Posterior vena cava (tissue), 2 donors: ENCODE measurements around the gene MBOAT7. TPM values are rescaled to one million over a fixed set of nuclear protein-coding genes. Genes with fewer than 3 reads are reported as not detected.
A peak's percentile ranks its signal among the peaks of the same experiment; 100 is the strongest.

Experiments used
- DNase-seq: peaks from one replicate; pipeline ENCODE4 v3.0.0-alpha.2; 2020; ENCODE audit warnings: low spot score
- intact Hi-C, 2 donors: fragments of 100-400 bp; cut with DNase I; formaldehyde crosslinking; loops; one replicate each; pipeline versions ENCODE4 v1.14.1 to v1.14.2; 2022 to 2023
- total RNA-seq, 2 donors: library from RNA; stranded (reverse); fragmentation: NEBNext Ultra II Directional; extraction: Animal tissue kit (Norgen Biotek cat#: 25700); gene quantifications; one replicate each; pipeline ENCODE4 v1.2.1, GENCODE V29; 2021
- donor health status: DM: yes; HTN: yes; CAD: no.
- donor health status: DM: yes; HTN: yes; CAD: no.

MBOAT7 gene
- total RNA-seq, 2 donors from 2014 or later, result 29.0 to 38.6 TPM

DNA sequence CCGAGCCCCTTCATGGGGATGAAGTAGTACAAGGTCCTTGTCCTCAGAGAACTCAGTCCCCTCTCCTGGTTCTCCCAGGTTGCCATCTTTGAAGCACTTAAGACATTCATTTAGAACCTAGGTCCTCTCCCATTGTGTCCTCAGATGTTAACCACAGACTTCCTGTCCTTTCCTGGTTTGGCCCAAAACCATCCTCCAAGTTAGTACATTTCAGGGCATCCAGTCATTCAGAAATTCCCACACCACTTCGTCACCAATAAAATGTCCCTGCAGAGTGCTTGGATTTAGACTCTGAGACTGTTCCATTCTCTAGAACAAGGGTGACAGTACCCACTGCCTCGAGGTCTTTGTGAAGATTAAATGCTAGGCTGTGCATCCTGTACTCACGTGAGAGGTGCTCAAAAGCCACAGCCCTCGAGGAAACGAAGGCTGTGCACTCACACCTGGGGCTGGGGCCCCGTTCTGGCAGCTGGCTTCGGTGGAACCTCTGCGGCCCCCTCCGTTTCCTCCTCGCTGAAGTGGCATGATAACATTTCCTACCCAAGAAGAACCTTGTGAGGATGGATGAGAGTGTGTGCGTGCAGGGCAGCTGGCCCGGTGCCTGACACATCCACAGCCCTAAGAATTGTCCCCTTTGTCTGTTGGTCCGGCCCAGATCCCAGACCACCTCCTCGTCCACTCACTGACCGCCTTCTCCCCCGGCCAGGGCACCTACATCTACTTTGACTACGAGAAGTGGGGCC lies 34.6 kb downstream of the MBOAT7 start:
- intact Hi-C loops, result loop anchor here in 1 of 2 donors (10.0 kb wide), 1 partner anchor 240 kb away; no protein-coding TSS in a partner anchor
- no peak for DNase-seq

DNA sequence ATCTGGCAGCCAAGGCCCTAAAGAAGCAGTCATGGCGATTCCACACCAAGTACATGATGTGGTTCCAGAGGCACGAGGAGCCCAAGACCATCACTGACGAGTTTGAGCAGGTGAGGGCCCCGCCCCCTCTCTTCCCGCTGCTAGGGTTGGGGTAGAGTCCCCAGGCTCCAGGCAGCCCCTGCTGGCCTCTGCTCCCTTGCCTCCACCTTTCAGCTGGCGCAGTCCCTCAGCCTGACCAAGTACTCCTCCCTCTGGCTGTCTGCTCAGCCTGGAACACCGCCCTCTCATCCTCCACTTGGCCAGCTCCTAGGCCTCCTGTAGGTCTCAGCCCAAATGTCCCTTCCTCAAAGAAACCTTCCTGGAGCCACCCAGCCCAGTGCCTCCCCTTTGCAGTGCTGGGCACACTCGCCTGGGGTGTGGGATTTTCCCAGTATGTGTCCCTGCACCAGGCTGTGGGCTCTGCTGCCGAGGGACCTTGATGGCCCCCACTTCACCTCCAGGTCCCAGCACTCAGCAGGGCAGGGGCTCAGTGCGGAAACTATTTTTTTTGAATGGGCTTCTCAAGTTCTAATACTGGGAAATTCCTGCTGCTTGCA lies 35.6 kb downstream of the MBOAT7 start:
- intact Hi-C loops, result loop anchor here in 1 of 2 donors (10.0 kb wide), 1 partner anchor 239 kb away; no protein-coding TSS in a partner anchor
- no peak for DNase-seq

DNA sequence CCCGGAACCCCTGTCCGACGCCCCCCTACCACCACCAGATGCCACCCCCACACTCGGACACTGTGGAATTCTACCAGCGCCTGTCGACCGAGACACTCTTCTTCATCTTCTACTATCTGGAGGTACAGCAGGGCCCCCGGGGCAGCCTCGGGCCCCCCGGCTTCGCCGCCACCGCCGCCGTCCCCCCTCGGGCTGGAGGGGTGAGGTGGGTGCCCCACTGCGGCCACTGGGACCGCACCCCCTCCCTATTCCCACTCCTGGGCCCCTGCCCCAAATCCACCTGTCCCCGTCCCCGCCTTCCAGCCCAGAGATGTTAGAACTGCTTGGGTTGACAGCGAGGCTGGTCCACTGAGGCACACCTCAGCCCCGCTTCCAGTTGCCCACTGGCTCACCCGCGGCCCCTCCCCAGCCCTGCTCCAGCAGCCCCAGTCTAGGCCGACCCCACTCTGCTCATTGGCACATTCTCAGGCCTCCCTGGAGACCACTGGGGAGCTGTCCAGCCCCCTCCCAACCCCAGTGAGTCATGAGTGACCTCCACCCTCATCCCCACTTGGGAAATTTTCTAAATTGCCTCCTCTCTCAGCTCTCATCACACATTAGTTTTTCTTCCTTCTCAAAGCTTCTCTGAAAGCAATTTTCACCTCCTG lies 36.4 kb downstream of the MBOAT7 start:
- intact Hi-C loops, result loop anchor here in 1 of 2 donors (10.0 kb wide), 1 partner anchor 238 kb away; no protein-coding TSS in a partner anchor
- no peak for DNase-seq

DNA sequence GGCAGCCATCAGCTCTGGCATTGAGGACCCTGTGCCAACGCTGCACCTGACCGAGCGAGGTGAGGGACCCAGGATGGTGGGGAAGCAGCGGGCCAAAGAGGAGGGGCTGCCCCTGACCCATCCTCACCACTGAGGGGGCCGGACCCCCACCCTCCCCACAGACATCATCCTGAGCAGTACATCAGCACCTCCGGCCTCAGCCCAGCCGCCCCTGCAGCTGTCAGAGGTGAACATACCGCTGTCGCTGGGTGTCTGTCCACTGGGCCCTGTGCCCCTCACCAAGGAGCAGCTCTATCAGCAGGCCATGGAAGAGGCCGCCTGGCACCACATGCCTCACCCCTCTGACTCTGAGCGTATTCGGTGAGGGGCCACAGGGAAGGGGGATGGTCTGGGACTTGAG lies 37.1 kb downstream of the MBOAT7 start:
- intact Hi-C loops, result loop anchor here in 1 of 2 donors (10.0 kb wide), 1 partner anchor 237 kb away; no protein-coding TSS in a partner anchor
- DNase-seq, result no peak

DNA sequence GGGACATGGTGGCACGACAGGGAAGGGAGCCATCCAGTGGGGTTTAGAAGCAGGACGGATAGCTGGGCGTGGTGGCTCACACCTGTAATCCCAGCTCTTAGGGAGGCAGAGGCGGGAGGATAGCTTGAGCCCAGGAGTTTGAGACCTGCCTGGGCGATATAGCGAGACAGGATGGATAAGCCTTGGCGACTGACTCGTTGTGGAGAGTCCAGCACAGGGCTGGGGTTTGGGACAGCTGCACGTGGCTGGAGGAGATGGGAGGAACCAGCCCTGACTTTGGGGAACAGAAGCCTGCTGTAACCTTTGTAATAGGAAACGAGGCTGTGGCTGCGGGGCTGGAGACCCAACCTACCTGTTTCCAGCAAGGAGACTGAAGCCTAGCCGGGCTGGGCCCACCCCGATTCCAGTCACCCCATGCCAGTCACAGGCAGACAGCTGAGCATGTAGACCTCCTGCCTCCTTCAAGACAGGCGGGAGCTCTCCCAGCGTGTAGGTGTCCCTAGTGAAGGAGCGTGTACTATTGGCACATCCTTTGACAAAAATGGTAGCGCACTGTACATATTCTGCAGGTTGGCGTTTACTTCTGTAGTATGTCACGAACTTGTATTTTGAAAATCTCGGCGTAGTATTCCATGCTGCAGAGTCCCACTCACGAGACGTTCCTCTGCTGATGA lies 37.9 kb downstream of the MBOAT7 start:
- intact Hi-C loops, result loop anchor here in 1 of 2 donors (10.0 kb wide), 1 partner anchor 237 kb away; no protein-coding TSS in a partner anchor
- DNase-seq, result no peak

DNA sequence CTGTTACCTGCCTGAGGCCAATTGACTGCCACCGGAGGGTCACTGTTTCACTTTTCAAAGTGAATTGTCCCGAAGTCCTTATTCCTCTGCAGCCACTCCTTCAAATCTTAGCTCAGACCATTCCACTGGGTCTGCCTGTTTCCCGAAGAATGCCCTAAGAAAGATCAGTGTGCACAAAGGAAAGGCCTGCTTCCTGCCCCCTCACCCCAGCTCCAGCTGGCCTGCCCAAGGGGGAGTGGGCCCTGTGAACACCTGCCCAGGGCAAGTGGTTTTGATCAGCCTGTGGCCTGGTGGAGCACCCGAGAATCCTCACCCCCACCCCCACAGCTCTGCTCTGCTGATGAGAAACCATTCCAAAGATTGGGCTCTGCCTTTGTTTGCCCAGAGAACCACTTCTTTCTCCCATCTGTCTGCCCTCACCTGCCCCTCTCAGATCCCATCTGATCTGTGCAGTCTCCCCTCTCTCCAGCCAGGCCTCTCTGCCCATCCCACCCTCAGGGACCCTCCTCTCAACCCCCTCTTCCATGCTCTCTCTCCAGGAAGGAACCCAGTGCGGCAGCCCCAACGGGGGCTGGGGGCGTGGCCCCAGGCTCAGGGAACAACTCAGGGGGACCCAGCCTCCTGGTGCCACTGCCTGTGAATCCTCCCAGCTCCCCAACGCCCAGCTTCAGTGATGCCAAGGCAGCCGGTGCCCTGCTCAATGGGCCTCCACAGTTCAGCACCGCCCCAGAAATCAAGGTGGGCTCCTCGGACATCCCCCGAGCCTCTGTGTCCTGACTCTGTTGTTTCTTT lies 40.2 kb downstream of the MBOAT7 start:
- no peak for DNase-seq
- intact Hi-C loops, result no loop called here

DNA sequence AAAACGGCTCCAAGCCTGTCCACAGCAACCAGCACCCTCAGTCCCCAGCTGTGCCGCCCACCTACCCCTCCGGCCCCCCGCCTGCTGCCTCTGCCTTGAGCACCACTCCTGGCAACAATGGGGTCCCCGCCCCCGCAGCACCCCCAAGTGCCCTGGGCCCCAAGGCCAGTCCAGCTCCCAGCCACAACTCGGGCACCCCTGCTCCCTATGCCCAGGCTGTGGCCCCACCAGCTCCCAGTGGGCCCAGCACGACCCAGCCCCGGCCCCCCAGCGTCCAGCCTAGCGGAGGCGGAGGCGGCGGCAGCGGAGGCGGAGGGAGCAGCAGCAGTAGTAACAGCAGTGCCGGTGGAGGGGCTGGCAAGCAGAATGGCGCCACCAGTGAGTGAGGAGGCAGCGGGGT lies 41.2 kb downstream of the MBOAT7 start:
- intact Hi-C loops, result no loop called here

DNA sequence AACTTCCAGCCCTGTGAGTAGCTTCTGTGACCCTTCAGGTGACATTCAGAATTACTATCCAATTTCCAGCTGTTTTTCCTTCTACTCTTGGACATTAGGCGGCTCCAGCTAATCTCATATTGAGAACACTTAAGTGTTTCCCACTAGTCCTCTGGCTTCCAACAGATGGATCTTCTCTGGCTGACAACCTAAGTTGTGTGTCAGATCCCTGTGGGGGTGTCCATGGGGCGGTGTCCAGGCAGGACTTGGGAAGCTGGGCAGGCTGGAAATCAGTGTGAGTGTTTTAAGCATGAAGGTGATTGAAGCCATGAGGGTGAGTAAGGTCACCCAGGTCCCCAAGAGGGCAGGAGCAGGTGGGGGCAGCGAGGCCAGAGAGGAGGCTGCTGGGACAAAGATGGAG lies 41.7 kb downstream of the MBOAT7 start:
- intact Hi-C loops, result no loop called here
- DNase-seq, result no peak

More for the DNA sequence above, 41.2 kb downstream of the MBOAT7 start:
- DNase-seq, result no peak

DNA sequence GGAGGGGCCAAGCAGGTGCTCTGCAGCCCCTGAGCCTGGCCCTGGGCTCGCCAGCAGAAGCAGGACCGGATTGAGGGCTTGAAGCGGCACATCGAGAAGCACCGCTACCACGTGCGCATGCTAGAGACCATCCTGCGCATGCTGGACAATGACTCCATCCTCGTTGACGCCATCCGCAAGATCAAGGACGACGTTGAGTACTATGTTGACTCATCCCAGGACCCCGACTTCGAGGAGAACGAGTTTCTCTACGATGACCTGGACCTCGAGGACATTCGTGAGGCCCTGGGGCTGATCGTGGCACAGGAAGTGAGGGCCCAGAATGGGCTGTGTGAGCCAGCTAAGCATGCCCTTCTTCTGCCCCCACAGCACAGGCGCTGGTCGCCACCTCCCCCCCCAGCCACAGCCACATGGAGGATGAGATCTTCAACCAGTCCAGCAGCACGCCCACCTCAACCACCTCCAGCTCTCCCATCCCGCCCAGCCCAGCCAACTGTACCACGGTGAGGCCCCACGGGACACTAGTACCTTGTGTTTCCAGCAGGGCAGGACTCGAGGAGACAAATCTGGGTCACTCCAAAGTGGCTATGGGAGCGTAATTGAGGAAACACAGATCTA lies 43.7 kb downstream of the MBOAT7 start:
- intact Hi-C loops, result no loop called here
- no peak for DNase-seq

DNA sequence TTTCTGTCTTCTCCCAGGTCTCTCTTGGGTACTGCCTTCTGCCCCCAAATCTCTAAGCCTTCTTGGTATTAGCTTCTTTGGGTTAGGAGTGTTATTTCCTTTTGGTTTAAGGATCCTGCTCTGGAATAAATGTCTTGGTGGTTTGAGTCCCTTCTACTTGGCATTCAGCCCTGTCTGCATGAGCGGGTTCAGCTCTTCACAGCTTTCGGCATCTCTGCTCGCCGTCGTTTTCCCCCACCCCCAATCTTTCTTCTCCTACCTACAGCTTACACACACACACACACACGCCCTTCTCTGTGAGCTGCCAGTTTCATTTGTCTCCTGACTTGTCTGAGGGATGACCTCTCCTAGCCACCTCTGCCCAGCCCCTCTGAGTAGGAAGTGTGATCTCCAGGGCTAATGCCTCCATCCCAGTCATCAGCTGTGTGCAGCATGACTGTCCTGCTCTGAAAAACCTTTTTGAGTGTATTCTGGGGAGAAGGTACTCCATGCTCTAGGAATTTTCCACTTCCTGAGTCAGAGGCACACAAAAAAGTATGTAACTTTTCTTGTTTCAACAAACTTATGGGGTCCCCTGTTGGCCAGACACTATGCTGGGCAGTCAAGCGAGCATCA lies 47.1 kb downstream of the MBOAT7 start:
- no peak for DNase-seq
- intact Hi-C loops, result no loop called here

DNA sequence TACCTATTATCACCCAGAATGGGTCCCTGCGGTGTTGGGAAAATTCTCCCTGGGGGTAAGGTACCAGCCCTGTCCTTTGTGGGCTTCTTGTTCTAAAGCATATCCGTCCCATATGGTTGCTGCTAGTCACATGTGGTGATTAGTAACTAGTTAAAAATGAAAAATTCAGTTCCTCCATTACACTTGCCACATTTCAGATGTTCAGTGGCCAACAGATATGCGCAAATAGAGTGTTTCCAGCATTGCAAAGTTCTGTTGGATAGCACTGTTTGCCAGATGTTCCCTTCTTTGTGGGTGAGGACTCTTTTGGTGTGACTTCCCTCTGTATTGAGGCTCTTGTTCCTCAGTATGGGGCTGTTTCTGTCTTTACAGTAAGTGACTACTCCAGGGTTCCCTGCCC lies 48.0 kb downstream of the MBOAT7 start:
- no peak for DNase-seq
- intact Hi-C loops, result no loop called here

DNA sequence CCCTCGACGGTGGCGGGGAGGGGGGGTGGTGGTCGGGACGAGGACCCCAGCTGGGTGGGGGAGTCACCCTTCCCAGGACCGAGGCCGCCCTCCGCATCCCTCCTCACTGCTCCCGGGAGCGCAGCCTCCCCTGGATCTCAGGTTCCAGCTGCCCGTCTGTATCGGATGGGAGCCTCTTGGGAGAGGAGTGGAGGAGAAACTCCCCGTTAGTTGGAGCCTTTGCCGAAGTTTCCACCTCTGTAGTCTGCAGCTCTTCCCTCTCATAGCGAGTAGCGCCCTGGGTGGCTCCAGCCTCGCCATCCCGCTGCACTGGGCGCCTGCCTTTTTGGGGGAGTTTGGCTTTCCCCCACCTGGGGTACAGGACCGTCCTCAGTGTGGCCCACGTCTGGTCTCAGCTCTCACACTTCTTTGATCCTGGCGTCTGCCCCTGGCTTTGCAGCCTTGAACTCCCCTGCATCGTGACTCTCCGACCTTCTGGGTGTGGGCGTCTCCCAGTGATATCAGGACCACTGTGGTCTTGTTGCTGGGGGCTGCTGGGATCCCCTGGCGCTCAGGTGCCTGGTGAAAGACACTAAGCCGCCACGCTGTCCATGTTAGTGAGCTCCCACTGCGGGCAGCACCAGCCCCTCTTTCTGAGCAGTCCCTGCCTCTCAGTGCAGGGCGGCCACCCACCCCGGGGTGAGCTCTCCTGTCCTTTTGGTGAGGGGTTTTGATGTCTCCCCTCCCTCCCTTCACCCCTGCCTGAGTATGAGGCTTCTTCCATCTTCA lies 50.7 kb downstream of the MBOAT7 start:
- intact Hi-C loops, result no loop called here
- DNase-seq, result no peak

DNA sequence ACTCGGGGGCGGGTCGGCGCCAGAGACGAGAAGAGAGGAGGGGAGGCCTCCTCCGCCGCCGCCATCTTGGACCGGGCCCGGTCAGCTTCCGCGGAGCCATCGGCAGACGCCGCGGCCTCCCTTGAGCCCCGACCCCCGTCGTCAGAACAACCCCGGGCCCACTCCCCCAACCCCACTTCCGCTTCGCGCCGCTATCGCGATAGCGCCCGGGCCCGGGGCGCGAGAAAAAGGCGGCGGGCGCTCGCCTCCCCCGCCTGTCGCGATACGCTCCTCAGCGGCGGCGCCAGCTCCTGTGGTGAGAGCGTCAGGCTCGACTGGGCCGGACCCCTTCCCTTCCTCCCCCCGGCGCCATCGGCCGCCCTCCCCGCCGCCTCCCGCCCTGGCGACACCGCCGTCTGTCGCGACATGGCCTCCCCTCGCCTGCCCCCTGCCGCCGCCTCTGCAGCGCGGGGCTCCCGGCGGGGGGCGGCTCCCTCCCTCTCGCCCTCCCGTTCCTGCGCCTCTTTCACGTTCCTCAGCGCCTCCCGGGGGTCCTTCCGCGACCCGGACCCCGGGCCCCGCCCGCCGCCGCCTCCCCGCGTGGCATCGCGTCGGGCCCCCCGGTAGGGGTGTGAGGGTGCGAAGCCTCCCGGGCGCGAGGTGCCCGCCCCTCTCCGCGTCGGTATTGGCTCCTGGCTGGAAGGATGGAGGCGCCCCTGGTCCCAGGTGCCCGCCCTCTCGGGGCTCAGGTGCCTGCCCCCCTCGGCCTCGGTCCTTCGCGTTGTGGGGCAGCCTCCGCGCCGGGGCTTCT lies 51.5 kb downstream of the MBOAT7 start, which contains the start of gene CNOT3:
CNOT3 (plus strand) TSS at position 64 of the 790 bp plus-strand sequence. CDS start 5,217 bp downstream, outside the sequence.
- intact Hi-C loops, result no loop called here
- DNase-seq, result no peak

DNA sequence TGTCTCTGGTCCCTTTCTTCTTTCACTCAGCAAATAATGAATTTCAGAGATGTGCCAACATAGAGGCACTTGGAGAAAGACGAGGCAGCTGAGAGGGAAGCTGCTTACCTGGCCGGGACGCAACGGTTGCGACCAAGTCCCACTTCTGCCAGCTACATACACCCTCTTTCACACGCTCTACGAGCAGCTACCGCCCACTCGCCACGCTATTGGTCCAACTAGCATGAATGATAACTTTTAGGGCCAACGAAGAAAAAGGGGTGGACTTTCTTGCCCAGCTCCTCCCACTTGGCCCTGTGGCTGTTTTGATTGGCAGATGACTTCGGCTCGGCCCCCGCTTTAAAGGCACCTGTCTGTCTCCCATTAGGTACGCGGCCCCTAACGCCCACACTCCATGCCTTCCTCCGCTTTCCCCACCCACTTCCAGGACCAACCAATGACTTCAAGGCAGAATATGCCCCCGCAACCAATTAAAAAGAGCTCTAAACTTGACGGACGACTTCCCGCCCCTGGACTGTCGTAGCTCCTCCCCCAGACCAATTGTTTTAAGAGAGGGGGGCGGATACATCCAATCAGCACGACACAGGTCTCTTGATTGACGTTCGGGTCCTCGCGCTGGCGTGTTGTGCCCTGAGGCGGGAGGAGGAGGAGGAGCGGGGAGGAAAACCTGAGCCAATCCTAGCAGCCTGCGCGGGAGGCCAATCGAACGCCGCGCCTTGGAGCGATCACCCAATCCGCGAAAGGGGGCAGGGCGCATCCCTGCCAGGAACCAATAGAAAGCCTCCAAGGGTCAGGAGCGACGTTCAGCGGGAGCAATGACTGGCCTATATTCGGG lies 52.3 kb downstream of the MBOAT7 start:
- intact Hi-C loops, result no loop called here
- peak; percentile 100 for DNase-seq

DNA sequence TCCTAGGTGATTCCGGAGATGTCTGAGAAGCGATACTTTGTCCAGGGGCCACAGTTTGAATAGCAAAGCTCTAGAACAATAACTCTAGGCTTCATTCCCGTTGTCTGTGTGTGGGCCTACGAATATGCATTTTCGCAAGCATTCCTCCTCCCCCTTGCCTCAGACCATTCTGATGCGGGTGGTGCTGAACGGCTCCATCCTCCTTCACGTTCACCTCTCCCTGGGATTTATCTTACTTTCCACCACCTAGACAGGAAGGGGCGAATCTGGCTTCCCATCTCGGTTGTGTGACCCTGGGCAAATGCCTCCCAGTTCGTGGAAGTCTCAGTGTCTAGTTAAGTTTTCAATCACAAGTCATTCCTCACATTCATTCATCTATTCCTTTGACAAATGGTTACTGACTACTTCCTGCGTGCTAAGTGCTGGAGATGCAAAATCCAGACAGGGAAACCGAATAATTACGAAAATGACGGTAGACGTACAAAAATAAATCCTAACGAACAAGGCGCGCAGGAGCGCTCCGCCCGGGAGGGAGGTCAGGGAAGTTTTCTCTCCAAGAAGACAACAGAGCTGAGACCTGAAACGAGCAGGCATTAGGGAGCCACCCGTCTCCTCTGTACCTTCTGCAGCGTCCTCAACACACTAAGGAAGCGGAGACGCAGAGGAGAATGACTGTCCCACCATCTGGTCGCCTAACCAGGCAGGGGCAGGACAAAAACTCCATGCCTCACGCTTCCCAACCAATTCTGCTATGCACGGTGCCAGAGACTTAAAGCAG lies 53.1 kb downstream of the MBOAT7 start:
- DNase-seq, result no peak
- intact Hi-C loops, result no loop called here
